ENCODE results near the gene CIZ1.

CIZ1 gene

DNA sequence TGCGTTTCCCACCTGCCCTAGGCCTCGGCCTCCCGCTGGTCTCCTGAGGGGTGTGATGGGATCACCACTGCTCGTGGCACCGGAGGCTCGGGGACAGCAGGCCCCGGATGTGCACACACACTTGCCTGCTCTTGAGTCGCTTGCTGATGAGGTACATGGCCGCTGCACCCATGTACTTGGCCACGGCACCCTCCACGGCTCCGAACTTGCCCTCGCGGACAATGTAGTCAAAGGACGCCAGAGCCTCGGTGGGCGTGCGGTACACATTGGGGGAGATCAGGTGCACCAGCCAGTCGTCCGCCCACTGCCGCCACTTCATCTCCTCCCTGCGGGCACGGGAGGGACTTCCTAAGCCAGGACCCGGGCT is 68.6 kb downstream of the CIZ1 start:
- no peak overlapping the region for H3K4me3 ChIP-seq (ENCODE audit: low read depth, low read length)
- TF ChIP-seq MAX (IDR thresholded peaks at IDR 0.05; ENCODE audit: low read depth, low read length), result no peak
- TF ChIP-seq POLR2A (IDR thresholded peaks at IDR 0.05; ENCODE audit: extremely low read depth, insufficient read length), result no peak
- TF ChIP-seq, protein P1, sequence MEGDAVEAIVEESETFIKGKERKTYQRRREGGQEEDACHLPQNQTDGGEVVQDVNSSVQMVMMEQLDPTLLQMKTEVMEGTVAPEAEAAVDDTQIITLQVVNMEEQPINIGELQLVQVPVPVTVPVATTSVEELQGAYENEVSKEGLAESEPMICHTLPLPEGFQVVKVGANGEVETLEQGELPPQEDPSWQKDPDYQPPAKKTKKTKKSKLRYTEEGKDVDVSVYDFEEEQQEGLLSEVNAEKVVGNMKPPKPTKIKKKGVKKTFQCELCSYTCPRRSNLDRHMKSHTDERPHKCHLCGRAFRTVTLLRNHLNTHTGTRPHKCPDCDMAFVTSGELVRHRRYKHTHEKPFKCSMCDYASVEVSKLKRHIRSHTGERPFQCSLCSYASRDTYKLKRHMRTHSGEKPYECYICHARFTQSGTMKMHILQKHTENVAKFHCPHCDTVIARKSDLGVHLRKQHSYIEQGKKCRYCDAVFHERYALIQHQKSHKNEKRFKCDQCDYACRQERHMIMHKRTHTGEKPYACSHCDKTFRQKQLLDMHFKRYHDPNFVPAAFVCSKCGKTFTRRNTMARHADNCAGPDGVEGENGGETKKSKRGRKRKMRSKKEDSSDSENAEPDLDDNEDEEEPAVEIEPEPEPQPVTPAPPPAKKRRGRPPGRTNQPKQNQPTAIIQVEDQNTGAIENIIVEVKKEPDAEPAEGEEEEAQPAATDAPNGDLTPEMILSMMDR (IDR thresholded peaks at IDR 0.05; ENCODE audit: low read depth, low read length), result no peak
- TF ChIP-seq MYC (IDR thresholded peaks at IDR 0.05; ENCODE audit: low read depth, low read length), result no peak
- no peak for DNase-seq (ENCODE audit: low read depth)

GRCh38 chr9:128121924-128122808 is 69.2 kb downstream of the CIZ1 start:
- DNase-seq (ENCODE audit: low read depth), result no peak
- TF ChIP-seq, protein P1 (IDR thresholded peaks at IDR 0.05; ENCODE audit: low read depth, low read length), result no peak
- TF ChIP-seq MYC (IDR thresholded peaks at IDR 0.05; ENCODE audit: low read depth, low read length) (no peak), POLR2A (IDR thresholded peaks at IDR 0.05; ENCODE audit: extremely low read depth, insufficient read length) (no peak)
- H3K4me3 ChIP-seq (ENCODE audit: low read depth, low read length), result no peak overlapping the region

- H3K4me3 ChIP-seq (ENCODE audit: low read depth, low read length), result no peak overlapping the region
- TF ChIP-seq POLR2A (IDR thresholded peaks at IDR 0.05; ENCODE audit: extremely low read depth, insufficient read length) (no peak), MYC (IDR thresholded peaks at IDR 0.05; ENCODE audit: low read depth, low read length) (no peak), MAX (IDR thresholded peaks at IDR 0.05; ENCODE audit: low read depth, low read length) (no peak)
- TF ChIP-seq, protein P1 (IDR thresholded peaks at IDR 0.05; ENCODE audit: low read depth, low read length), result no peak
- no peak for DNase-seq (ENCODE audit: low read depth)
These were observed 69.9 kb downstream of the CIZ1 start for GRCh38 chr9:128121466-128121810.

- DNase-seq (ENCODE audit: low read depth), result no peak
- TF ChIP-seq POLR2A (IDR thresholded peaks at IDR 0.05; ENCODE audit: extremely low read depth, insufficient read length) (no peak), MYC (IDR thresholded peaks at IDR 0.05; ENCODE audit: low read depth, low read length) (no peak), MAX (IDR thresholded peaks at IDR 0.05; ENCODE audit: low read depth, low read length) (no peak)
- TF ChIP-seq, protein P1 (IDR thresholded peaks at IDR 0.05; ENCODE audit: low read depth, low read length), result no peak
- no peak overlapping the region for H3K4me3 ChIP-seq (ENCODE audit: low read depth, low read length)
These were observed 70.5 kb downstream of the CIZ1 start for GRCh38 chr9:128120741-128121465.

DNA sequence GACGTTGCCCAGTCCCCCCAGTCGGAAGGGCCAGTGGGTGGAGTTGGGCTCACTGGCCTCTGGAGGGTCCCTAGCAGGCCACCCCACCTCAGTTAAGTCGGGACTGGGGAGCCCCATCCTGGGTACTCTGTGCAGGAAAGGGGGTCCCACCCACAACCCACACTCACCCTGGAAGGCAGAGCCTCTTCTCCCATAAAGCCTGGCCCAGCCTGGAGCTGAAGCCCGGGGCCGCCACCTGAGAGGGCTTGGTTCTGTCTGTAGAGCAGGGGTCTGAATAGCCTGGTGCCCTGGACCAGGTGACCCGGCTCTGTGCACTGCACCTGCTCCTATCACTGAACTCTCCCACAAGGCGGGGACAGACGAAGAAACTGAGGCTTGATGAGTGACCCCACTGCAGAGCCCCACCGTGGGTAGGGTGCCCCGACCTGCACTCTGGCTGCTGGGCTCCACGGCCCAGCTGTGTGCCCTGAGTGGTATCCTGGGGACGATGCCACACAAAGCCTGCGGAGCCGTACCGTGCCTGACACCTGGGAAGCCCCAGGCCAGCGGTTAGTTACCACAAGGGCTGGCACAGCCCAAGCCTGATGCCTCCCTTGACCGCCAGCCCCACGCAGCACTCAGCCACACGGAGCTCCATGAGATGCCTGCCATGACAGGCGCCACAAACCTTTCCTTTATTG is 71.2 kb downstream of the CIZ1 start:
- DNase-seq (ENCODE audit: low read depth), result no peak
- no peak overlapping the region for H3K4me3 ChIP-seq (ENCODE audit: low read depth, low read length)
- TF ChIP-seq MAX (IDR thresholded peaks at IDR 0.05; ENCODE audit: low read depth, low read length) (no peak), MYC (IDR thresholded peaks at IDR 0.05; ENCODE audit: low read depth, low read length) (no peak), POLR2A (IDR thresholded peaks at IDR 0.05; ENCODE audit: extremely low read depth, insufficient read length) (no peak)
- TF ChIP-seq, protein P1 (IDR thresholded peaks at IDR 0.05; ENCODE audit: low read depth, low read length), result no peak

Measured in NB4 (cell line).